RWPE2 (cell line): ENCODE results near the gene UBXN2A.
"Not testable (repeated sequence)": the region's sequence is repeated elsewhere in the genome, so short reads cannot be mapped to it uniquely, and the experiment has no call there.

Source experiments
- ATAC-seq: fragments of 200-7000 bp; cut with Tn5 transposase; 3 replicates; pipeline ENCODE4 v1.9.1; 2021; ENCODE audit warnings: low read depth
- DNase-seq: peaks from one replicate; pipeline ENCODE4 v3.0.0-alpha.2; 2020; ENCODE audit warnings: low spot score
- H3K27ac ChIP-seq: fragments of 450-650 bp; 2 replicates; pipeline ENCODE4 v1.5.1; 2017; ENCODE audit warnings: mild to moderate bottlenecking; ENCODE audit not compliant: poor library complexity, severe bottlenecking
- H3K27me3 ChIP-seq: fragments of 250-450 bp; sonication (Bioruptor Pico); 2 replicates; pipeline ENCODE4 v1.5.1; 2021; ENCODE audit warnings: mild to moderate bottlenecking, moderate library complexity; ENCODE audit not compliant: insufficient read depth, poor library complexity, severe bottlenecking
- H3K36me3 ChIP-seq: fragments of 250-450 bp; sonication (Bioruptor Pico); 2 replicates; pipeline ENCODE4 v1.5.1; 2020; ENCODE audit warnings: low read depth, mild to moderate bottlenecking, moderate library complexity
- H3K4me1 ChIP-seq: fragments of 250-450 bp; sonication (Bioruptor Pico); 2 replicates; pipeline ENCODE4 v1.5.1; 2021; ENCODE audit warnings: mild to moderate bottlenecking, moderate library complexity; ENCODE audit not compliant: insufficient read depth, poor library complexity, severe bottlenecking
- H3K4me3 ChIP-seq: fragments of 250-450 bp; sonication (Bioruptor Pico); 2 replicates; pipeline ENCODE4 v1.5.1; 2021; ENCODE audit warnings: mild to moderate bottlenecking, moderate library complexity; ENCODE audit not compliant: severe bottlenecking
- H3K9me3 ChIP-seq: fragments of 250-450 bp; sonication (Bioruptor Pico); 2 replicates; pipeline ENCODE4 v1.5.1; 2021; ENCODE audit warnings: mild to moderate bottlenecking, moderate library complexity; ENCODE audit not compliant: severe bottlenecking
- CTCF ChIP-seq: fragments of 450-650 bp; IDR thresholded peaks from one replicate; pipeline ENCODE4 v1.5.1; 2017; ENCODE audit warnings: mild to moderate bottlenecking, moderate library complexity; ENCODE audit not compliant: poor library complexity, severe bottlenecking

The UBXN2A gene

GRCh38 chr2:23947350-23947749 is 7.1 kb downstream of the UBXN2A start:
- no peaks in the 10 kb centered on the region for H3K27me3 ChIP-seq
- no peak for ATAC-seq
- TF ChIP-seq CTCF = no peak
- no peaks in the 10 kb centered on the region for H3K36me3 ChIP-seq
- no peak overlapping the region for H3K27ac ChIP-seq
- H3K9me3 ChIP-seq = no peaks in the 10 kb centered on the region
- H3K4me1 ChIP-seq = no peaks in the 10 kb centered on the region
- no peak overlapping the region for H3K4me3 ChIP-seq
- DNase-seq = no peak

GRCh38 chr2:23952558-23952957 is 12.3 kb downstream of the UBXN2A start:
- ATAC-seq, H3K27ac ChIP-seq, H3K4me1 ChIP-seq, H3K4me3 ChIP-seq, DNase-seq, H3K27me3 ChIP-seq, H3K36me3 ChIP-seq, H3K9me3 ChIP-seq: not testable (repeated sequence)

GRCh38 chr2:23953625-23954024 is 13.4 kb downstream of the UBXN2A start:
- DNase-seq = no peak
- no peaks in the 10 kb centered on the region for H3K27me3 ChIP-seq
- H3K36me3 ChIP-seq = no peaks in the 10 kb centered on the region
- ATAC-seq = no peak
- no peak for TF ChIP-seq CTCF
- no peaks in the 10 kb centered on the region for H3K9me3 ChIP-seq
- no peak overlapping the region for H3K4me3 ChIP-seq
- H3K4me1 ChIP-seq = no peaks in the 10 kb centered on the region
- no peak overlapping the region for H3K27ac ChIP-seq

GRCh38 chr2:23954325-23955014 is 14.2 kb downstream of the UBXN2A start:
- no peak for DNase-seq
- Histone ChIP-seq H3K9me3 (no peaks in the 10 kb centered on the region), H3K27ac (no peak overlapping the region), H3K4me1 (no peaks in the 10 kb centered on the region), H3K27me3 (no peaks in the 10 kb centered on the region), H3K36me3 (no peaks in the 10 kb centered on the region), H3K4me3 (no peak overlapping the region)
- TF ChIP-seq CTCF = no peak
- no peak for ATAC-seq

- no peak overlapping the region for H3K4me3 ChIP-seq
- DNase-seq = no peak
- TF ChIP-seq CTCF = no peak
- H3K27ac ChIP-seq = no peak overlapping the region
- H3K36me3 ChIP-seq = peaks cover 4% of the 10 kb centered on the region; the same call in 1 of the 2 replicates
- H3K4me1 ChIP-seq = no peaks in the 10 kb centered on the region
- H3K27me3 ChIP-seq = no peaks in the 10 kb centered on the region
- ATAC-seq = no peak
- no peaks in the 10 kb centered on the region for H3K9me3 ChIP-seq
Measured at GRCh38 chr2:23967846-23968245, 27.6 kb downstream of the UBXN2A start.
